Right lobe of liver (tissue), 4 donors: ENCODE data around the gene NSUN5.
"Not testable (repeated sequence)": the region's sequence is repeated elsewhere in the genome, so short reads cannot be mapped to it uniquely, and the experiment has no call there.

Source experiments
- CTCF ChIP-seq, 4 donors: fragments of 200-600 bp in 3 of 4; fragments of 450-650 bp in 1 of 4; IDR thresholded peaks; one replicate each; pipeline versions ENCODE4 v1.5.1 to v1.8.0; 2016 to 2022; ENCODE audit warnings: antibody characterized with exemption in 4 of 4, mild to moderate bottlenecking in 2 of 4
- POLR2A ChIP-seq: fragments of 450-650 bp; IDR thresholded peaks from one replicate; pipeline ENCODE4 v1.6.1; 2017; ENCODE audit warnings: antibody characterized with exemption, mild to moderate bottlenecking
- donor health status: DM: no; HTN: no; CAD: no.
- donor health status: DM: no; HTN: no; CAD: no.
- donor health status: DM: no; HTN: yes; CAD: no.

GRCh38 chr7:73319541-73319940 is 10.9 kb upstream of the NSUN5 start:
- TF ChIP-seq CTCF (IDR thresholded peaks at IDR 0.05); POLR2A: not testable (repeated sequence)
